Activated T-cell treated with anti-CD3 and anti-CD28 coated beads, Interleukin-2, amount 50 U/mL, for 48 hours (primary cell): ENCODE data around the gene NEK11.
"Not testable (repeated sequence)": the region's sequence is repeated elsewhere in the genome, so short reads cannot be mapped to it uniquely, and the experiment has no call there.

Source experiments
- DNase-seq, 2 experiments: peaks; one replicate each; pipeline ENCODE4 v3.0.0-alpha.2; 2020

The NEK11 gene

GRCh38 chr3:131370935-131371687 is 344.4 kb downstream of the NEK11 start:
- no peak for DNase-seq

GRCh38 chr3:131371688-131372066 is 345.0 kb downstream of the NEK11 start:
- DNase-seq: no peak

GRCh38 chr3:131374741-131375140 is 348.1 kb downstream of the NEK11 start:
- no peak for DNase-seq

GRCh38 chr3:131380821-131381444 is 354.3 kb downstream of the NEK11 start:
- DNase-seq: not testable (repeated sequence)

- peak; percentile 98 for DNase-seq
Observed at GRCh38 chr3:131381445-131382291, 355.0 kb downstream of the NEK11 start, which contains the start of gene NUDT16. Gene NUDT16 (plus strand): TSS chr3:131381774. CDS start chr3:131381805, 31 bp downstream.

- DNase-seq: peak in 1 of 2 experiments; percentile 23
Observed at GRCh38 chr3:131386429-131387165, 359.9 kb downstream of the NEK11 start.

GRCh38 chr3:131387796-131388489 is 361.3 kb downstream of the NEK11 start:
- DNase-seq: no peak

- no peak for DNase-seq
Observed at GRCh38 chr3:131388490-131388799, 361.8 kb downstream of the NEK11 start.

- no peak for DNase-seq
Observed at GRCh38 chr3:131390331-131390730, 363.7 kb downstream of the NEK11 start.

- no peak for DNase-seq
Observed at GRCh38 chr3:131393051-131393450, 366.4 kb downstream of the NEK11 start.

- DNase-seq: no peak
Observed at GRCh38 chr3:131393868-131394267, 367.2 kb downstream of the NEK11 start.

- no peak for DNase-seq
Observed at GRCh38 chr3:131394400-131394799, 367.7 kb downstream of the NEK11 start.

- no peak for DNase-seq
Observed at GRCh38 chr3:131396170-131396569, 369.5 kb downstream of the NEK11 start.

GRCh38 chr3:131397889-131398288 is 371.2 kb downstream of the NEK11 start:
- no peak for DNase-seq
